GM12891 (cell line): Measurements from ENCODE around the gene MTG2.

Experiments
- DNase-seq: peaks from one replicate; pipeline ENCODE4 v3.0.0; 2011; ENCODE audit warnings: low spot score; ENCODE audit not compliant: insufficient read length
- FAIRE-seq: peaks from 2 replicates; lab custom pipeline; 2011; peaks lifted over from hg19 to GRCh38; lab: Jason Lieb, UNC
- PAX5 ChIP-seq: IDR thresholded peaks from 2 replicates; pipeline ENCODE4 v1.6.1; 2011; ENCODE audit warnings: low read length, moderate library complexity, mild to moderate bottlenecking; ENCODE audit not compliant: insufficient read depth, severe bottlenecking
- POLR2A ChIP-seq: IDR thresholded peaks from 2 replicates; pipeline ENCODE4 v1.6.1; 2011; ENCODE audit warnings: low read depth, low read length, control low read depth
- POLR2AphosphoS5 ChIP-seq: IDR thresholded peaks from 2 replicates; pipeline ENCODE4 v1.6.1; 2011; ENCODE audit warnings: low read depth, low read length, control low read depth
- POU2F2 ChIP-seq: IDR thresholded peaks from 2 replicates; pipeline ENCODE4 v1.6.1; 2011; ENCODE audit warnings: low read depth, mild to moderate bottlenecking, control low read depth, low read length, moderate library complexity
- SPI1 ChIP-seq: IDR thresholded peaks from 2 replicates; pipeline ENCODE4 v1.6.1; 2011; ENCODE audit warnings: low read depth, low read length, control low read depth
- TAF1 ChIP-seq: IDR thresholded peaks from 2 replicates; pipeline ENCODE4 v1.6.1; 2011; ENCODE audit warnings: low read depth, low read length, control low read depth

Gene MTG2

DNA sequence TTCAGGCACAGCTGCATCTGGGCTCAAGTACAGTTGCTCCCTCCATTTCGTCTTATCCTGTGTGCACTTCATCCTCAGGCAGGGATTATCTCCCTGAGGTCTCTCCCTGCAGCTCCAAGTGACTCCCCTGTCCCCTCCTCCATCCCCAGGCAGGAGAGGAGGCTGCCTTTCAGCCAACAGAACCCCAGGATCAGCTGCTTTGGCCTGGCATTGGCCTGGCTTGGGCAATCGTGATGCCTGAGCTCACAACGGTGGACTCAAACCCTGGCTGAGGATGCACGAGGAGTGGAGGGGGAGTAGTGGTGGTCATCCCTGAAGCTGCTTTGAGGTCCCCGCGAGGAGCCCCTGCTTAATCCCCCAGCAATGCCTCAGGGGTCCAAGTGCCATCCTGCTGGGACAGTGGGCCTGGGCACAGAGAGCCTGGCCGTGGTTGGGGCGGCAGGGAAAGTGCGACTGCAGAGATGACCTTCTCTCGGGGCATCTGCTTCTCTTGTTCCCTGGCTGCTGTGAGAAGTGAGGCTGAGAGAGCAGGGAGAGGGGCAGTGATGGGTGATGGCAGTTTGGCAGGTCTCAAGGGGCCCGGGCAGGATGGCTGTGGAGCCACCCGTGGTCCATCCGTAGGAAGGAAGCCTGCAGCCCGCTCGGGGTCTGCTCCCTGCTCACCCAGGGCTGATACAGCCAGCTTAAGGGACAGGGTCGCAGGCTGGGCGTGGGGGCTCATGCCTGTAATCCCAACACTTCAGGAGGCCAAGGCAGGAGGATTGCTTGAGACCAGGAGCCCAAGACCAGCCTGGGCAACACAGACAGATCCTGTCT, 43.2 kb downstream of the MTG2 start:
- DNase-seq, result no peak
- FAIRE-seq, result no peak
- TF ChIP-seq SPI1, result no peak
- no peak for TF ChIP-seq PAX5
- TF ChIP-seq POU2F2, result no peak
- TF ChIP-seq TAF1, result no peak
- TF ChIP-seq POLR2A, result no peak
- TF ChIP-seq POLR2AphosphoS5, result no peak

DNA sequence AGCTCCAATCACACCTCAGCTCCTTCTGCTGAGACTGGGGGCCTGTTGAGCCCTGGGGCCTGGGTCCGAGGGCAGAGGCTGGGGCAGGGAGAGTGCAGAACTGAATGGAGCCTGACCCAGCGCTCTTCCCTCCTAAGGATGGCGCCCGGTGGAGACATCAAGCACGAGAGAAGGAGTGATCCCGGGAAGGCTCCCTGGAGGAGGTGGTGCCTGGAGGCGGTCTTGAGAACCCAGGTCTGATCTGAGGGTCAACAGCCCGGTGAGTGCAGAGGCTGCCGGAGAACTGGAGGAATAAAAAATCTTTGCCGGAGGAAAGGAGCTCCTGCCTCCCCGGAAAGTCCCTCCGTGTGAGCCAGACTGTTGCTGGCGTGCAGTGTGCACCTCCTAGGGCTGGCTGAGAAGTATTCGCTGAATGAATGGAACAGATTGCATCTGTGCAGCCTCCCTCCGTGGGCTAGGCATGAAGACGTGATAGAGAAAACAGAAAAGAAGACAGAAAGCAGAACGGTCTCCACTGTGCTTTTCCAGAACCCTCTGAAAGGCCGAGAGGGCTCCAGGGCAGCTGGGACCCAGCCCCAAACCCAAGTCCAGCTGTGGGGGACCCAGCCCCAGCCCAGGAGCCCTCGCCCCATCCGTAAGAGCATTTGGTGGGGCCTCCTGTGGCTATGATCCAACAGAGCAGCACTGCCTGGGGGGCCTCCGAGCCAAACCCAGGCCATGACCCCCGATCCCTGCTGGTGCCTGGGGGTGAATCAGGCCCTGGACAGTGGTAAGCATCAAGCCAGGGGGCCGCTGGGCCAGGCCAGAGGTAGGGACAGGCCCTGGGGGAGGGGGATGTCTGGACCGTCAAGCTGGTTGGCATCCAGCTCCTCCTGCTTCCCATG, 44.1 kb downstream of the MTG2 start:
- TF ChIP-seq TAF1 (no peak), POLR2A (no peak)
- no peak for FAIRE-seq
- no peak for DNase-seq

DNA sequence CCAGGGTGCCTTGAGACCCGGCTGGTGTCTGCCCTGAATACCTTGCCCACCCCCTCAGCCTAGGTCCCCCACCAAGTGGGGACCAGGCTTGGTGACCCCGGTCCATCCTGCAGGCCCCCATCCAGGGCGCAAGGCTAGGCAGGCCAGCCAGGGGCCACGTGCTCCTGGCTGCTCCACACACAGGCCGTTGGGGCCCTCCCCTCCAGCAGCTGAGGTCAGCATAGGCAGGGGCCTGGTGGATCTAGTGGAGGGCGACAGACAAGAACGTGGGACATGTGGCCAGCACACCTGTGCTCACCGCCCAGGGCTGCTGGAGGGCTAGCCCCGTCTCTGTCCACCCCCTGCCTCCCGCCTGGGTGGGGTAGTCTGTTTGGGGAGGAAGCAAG, 44.8 kb downstream of the MTG2 start:
- TF ChIP-seq POU2F2, result no peak
- TF ChIP-seq SPI1, result no peak
- no peak for TF ChIP-seq TAF1
- TF ChIP-seq POLR2A, result no peak
- no peak for TF ChIP-seq PAX5
- TF ChIP-seq POLR2AphosphoS5, result no peak
- no peak for DNase-seq
- FAIRE-seq, result no peak

DNA sequence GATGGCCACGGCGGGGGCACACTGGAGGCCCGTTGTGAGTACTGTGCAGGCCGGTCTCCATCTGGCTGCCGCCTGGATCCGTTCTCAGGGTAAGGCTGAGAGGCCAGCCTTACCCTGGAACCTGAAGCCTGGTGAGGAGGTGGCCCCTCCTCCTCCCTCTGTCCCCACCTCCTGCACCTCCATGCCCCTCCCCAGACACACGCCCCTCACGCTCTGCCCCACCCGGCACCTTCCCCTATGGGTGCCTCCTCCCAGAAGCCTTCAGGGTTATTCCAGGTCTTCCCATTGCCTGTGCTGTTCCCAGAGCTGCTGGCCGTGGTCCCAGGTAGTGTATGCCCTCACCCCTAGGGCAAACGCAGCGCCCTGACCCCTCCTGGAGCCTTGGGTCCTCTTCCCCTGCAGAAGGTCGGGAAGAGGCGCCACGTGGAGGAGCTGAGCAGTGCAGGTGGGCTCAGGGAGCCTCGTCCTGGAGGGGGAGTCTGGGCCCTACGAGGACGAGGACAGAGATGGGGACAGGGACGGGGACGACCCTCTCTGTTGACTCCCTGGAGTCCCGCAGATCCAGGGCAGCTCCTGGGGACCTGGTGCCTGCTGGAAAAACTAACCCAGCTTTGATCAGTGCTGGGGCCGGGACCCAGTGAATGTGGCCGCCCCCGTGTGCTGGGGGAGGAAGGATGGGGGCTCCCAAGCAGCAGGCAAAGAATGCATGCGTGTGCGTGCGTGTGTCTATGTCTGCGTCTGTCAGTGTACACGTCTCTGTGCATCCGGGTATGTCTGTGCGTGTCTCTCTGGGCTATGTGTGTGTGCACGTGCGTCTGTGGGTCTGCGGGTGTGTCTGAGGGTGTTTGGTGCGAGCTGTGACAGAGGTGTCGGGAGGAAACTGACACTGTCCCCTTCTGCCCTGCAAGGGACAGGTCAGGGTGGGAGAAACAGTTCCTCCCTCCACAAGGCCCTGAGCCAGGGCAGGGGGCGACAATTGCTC, 45.4 kb downstream of the MTG2 start:
- DNase-seq (no peak), FAIRE-seq (no peak)
- TF ChIP-seq POLR2AphosphoS5 (no peak), TAF1 (no peak), PAX5 (no peak), SPI1 (no peak), POLR2A (no peak), POU2F2 (no peak)

GRCh38 chr20:62228982-62229545, 46.2 kb downstream of the MTG2 start:
- DNase-seq, result no peak
- FAIRE-seq, result peak; percentile 5
- no peak for TF ChIP-seq PAX5
- no peak for TF ChIP-seq POU2F2
- no peak for TF ChIP-seq POLR2A
- TF ChIP-seq TAF1, result no peak
- no peak for TF ChIP-seq POLR2AphosphoS5
- no peak for TF ChIP-seq SPI1

DNA sequence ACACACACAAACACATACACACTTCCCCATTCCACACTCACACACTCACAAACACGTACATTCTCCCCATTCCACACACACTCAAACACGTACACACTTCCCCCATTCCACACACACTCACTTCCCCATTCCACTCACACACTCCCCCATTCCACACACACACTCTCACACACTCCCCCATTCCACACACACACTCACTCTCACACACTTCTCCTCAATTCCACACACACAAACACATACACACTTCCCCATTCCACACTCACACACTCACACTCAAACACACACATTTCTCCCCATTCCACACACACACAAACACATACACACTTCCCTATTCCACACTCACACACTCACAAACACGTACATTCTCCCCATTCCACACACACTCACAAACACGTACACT, 46.8 kb downstream of the MTG2 start:
- TF ChIP-seq PAX5, result no peak
- no peak for TF ChIP-seq TAF1
- TF ChIP-seq SPI1, result 0 out of 2 replicates have a peak, but pooled peaks have one; percentile 0
- FAIRE-seq, result peak; percentile 23
- no peak for DNase-seq

GRCh38 chr20:62230276-62230675, 47.4 kb downstream of the MTG2 start:
- no peak for FAIRE-seq
- TF ChIP-seq POU2F2 (no peak), POLR2AphosphoS5 (no peak), TAF1 (no peak), SPI1 (no peak), PAX5 (no peak), POLR2A (no peak)

DNA sequence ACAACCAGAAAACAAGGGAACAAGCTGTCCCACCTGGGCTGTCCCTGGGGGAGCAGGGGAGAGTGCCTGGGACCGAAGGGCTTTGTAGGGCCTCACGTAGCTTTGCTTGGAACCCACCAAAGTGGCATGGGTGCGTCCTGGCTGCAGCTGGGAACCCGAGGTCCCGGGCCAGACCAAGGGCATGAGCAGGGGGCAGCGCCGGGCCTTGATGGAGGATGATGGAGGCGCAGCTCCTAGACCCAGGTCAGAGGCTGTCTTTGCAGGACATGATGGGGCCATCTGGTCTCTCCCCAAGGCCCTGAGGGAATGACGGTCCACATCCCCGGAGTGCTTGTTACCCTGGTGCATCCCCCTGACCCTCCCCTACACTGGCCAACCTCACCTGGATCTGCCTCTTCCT, 47.9 kb downstream of the MTG2 start:
- TF ChIP-seq POLR2AphosphoS5 (no peak), PAX5 (no peak), TAF1 (no peak), SPI1 (no peak), POU2F2 (no peak), POLR2A (no peak)
- FAIRE-seq, result no peak
- DNase-seq, result no peak

More at GRCh38 chr20:62230276-62230675, 47.4 kb downstream of the MTG2 start:
- DNase-seq, result no peak

GRCh38 chr20:62231292-62231691, 48.5 kb downstream of the MTG2 start:
- TF ChIP-seq POLR2A (no peak), POU2F2 (no peak), SPI1 (no peak), POLR2AphosphoS5 (no peak), TAF1 (no peak), PAX5 (no peak)
- FAIRE-seq (no peak), DNase-seq (no peak)
